Activated CD4-positive, CD25-positive, alpha-beta regulatory T cell treated with anti-CD3 and anti-CD28 coated beads, Interleukin-2, amount 50 U/mL, for 16 hours (primary cell): ENCODE results near the gene DVL2.

Experiments
- DNase-seq: peaks from one replicate; pipeline ENCODE4 v3.0.0-alpha.2; 2020; ENCODE audit warnings: low read depth, low spot score

Gene DVL2

DNA sequence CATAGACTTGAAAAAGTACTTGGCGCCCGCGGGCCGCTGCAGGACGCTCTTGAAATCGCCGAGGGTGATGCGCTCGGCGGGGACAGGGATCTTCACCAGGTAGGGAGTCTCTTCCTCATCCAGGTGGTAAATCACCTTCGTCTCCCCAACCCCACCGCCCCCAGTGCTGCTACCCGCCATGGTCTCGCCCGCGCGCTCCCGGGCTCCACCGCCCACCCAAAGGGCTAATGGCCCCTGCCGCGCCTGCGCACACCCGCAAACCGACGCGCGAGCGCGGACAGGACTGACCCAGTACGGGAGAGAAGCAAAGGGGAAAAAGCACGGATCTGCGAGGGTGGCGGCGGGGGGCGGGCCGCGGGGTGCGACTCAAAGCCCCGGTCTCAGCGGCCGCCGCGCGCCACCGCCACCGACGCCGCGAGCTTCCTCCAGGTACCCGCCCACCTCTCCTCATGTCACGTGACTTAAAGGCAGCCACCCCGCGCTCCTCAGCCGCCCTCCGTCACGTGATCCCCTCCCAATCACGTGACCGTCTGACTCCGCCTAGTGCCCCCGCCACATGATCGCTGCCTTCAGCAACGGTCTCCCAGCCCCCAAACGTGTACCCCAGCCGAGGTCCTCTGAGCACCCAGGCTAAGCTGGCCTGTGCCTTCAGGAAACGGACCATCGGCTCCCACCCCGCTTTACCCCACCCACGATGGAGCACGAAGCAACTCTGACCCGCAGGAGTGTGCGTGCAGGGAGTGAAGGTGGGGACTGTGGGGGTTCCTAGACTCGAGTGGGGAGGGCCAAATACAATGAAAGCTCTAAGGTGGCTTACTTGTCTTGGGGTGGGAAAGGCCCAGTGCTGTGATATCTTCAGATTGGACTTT, at the start of gene DVL2:
Gene DVL2 (minus strand): TSS at position 435 of the 869 bp plus-strand sequence. CDS start 255 bp downstream, at position 180.
- peak; percentile 85 for DNase-seq

DNA sequence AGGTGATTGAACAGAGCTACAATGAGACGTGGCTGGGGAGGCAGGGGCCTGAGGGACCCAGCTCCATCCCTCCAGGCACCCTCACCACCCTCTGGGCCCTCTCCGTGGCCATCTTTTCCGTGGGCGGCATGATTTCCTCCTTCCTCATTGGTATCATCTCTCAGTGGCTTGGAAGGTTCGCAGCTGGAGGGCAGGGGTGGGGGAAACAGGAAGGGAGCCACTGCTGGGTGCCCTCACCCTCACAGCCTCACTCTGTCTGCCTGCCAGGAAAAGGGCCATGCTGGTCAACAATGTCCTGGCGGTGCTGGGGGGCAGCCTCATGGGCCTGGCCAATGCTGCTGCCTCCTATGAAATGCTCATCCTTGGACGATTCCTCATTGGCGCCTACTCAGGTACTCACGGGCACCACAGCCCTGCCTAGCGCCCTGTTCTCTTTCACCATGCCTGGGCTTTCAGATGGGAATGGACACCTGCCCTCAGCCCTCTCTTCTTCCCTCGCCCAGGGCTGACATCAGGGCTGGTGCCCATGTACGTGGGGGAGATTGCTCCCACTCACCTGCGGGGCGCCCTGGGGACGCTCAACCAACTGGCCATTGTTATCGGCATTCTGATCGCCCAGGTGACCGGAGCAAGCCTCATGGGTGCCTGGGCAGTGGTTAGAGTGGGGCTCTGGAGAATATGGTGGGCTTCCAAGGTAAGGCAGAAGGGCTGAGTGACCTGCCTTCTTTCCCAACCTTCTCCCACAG, 49.3 kb upstream of the DVL2 start:
- DNase-seq: no peak

DNA sequence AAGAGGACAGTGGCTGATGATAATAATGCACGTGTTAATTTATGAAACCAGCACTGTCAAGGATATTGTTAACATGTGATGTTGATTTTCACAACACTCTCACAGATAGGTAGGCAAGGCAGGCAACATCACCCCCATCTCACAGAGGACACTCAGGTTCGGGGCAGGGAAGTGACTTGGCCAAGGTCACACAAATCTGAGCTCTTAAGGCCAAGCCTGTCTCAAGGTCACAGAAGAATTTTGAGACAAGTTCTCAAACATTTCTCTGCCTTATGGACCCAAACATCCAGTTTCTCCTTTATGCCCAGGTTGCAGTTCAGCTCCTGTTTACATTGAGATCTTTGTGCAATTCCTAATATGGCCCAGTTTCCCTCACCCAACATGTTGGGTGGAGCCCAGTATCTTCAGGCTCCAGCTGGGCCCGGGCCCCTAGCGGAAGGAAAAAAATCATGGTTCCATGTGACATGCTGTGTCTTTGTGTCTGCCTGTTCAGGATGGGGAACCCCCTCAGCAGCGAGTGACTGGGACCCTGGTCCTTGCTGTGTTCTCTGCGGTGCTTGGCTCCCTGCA, 48.5 kb upstream of the DVL2 start:
- DNase-seq: no peak

DNA sequence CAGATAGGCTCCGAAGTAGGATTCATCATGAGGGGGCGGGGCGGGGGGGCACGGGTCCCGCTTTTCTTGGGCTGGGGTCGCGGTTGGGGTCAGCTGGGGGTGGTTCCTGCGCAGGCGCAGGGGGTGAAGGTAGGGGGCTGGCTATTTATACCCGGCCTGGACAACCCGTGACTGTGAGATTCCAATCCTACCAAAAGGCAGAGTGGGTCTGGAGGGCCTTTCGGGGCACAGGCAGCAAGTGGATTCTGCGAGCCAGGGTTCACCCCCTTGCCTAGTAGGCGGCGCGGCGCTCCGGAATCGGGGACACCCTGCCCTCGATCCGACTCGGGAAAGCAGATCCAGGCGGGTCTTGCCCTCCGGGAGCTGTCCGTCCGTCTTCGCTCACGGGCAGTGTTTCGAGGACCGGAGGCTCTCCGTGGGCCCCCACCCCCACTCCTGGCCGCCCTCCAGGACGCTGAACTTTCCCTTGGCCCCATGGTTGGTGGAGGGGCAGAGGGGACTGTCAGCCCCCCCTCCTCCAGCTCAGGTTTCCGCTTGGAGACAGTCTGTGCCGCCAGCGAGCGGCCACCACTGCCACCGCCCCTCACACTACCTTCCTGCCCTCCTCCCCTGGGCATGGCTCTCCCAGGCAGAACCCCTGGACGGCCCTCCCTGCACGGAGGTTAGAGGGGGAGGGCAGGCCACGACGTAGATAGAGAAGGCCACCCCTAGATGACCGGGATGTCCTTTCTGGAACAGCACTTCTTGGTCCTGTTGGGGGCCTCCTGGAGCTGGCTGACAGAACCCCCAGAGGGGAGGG, 47.8 kb upstream of the DVL2 start:
- DNase-seq: no peak

DNA sequence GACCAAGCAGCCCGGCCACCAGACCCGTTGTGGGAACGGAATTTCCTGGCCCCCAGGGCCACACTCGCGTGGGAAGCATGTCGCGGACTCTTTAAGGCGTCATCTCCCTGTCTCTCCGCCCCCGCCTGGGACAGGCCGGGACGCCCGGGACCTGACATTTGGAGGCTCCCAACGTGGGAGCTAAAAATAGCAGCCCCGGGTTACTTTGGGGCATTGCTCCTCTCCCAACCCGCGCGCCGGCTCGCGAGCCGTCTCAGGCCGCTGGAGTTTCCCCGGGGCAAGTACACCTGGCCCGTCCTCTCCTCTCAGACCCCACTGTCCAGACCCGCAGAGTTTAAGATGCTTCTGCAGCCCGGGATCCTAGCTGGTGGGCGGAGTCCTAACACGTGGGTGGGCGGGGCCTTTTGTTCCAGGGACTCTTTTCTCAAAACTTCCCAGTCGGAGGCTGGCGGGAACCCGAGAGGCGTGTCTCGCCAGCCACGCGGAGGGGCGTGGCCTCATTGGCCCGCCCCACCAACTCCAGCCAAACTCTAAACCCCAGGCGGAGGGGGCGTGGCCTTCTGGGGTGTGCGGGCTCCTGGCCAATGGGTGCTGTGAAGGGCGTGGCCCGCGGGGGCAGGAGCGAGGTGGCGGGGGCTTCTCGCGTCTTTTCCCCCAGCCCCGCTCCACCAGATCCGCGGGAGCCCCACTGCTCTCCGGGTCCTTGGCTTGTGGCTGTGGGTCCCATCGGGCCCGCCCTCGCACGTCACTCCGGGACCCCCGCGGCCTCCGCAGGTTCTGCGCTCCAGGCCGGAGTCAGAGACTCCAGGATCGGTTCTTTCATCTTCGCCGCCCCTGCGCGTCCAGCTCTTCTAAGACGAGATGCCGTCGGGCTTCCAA, 47.0 kb upstream of the DVL2 start, which contains the start of gene SLC2A4:
Gene SLC2A4 (plus strand): TSS at position 645 of the 879 bp plus-strand sequence. CDS start 217 bp downstream, at position 862.
- peak; percentile 46 for DNase-seq

DNA sequence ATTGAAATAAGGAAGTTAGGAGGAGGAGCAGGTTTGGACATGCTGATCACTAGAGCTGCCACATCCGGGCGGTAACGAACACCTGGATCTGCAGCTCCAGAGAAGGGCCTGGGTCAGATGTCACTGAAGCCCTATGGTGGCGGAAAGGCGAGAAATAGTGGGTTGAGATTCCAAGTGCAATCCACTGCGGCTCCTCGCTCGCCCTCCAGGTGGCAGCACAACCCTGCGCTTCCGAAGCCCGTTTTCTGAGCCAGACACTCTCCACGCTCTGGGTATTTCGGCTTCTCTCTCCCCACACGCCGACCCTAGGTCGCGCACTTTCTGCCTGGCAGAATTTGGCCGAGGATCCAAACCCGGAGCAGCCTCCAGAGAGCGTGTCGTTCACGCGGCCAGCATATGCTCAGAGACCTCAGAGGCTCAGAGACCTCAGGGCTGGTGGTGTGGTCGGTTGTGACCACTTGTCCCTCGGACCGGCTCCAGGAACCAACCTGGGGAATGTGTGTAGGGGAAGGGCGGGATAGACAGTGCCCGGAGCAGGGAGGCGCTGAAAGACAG, 46.3 kb upstream of the DVL2 start:
- DNase-seq: peak; percentile 71

DNA sequence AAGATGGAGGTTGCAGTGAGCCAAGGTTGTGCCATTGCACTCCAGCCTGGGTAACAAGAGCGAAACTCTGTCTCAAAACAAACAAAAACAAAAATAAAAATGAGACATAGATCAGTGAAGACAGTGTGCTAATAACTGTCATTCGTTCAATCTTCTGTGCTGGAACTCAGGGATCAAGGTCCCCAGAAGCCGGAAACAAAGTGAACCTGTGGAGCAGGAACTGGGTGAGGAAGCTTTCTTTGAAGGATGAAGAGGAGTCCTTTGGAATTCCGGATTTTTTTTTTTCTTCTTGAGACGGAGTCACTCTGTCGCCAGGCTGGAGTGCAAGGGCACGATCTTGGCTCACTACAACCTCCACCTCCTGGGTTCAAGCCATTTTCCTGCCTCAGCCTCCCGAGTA, 45.1 kb upstream of the DVL2 start:
- no peak for DNase-seq

DNA sequence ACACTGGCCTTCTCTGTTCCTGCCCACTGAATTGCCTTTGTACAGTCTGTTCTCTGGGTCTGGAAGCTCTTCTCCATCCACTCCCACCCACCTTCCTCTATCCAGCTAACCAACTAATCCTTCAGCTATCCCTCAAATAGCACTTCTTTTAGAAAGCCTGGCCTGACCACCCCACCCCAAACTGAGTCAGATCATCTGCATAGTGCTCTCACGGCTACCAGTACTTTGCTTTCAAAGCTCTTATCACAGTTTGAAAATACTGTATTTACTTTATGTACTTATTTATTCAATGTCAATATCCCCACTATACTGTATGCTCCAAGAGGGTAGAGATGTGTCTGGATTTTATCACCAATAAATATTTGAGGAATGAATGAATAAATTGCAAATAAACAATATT, 32.5 kb upstream of the DVL2 start:
- DNase-seq: no peak

DNA sequence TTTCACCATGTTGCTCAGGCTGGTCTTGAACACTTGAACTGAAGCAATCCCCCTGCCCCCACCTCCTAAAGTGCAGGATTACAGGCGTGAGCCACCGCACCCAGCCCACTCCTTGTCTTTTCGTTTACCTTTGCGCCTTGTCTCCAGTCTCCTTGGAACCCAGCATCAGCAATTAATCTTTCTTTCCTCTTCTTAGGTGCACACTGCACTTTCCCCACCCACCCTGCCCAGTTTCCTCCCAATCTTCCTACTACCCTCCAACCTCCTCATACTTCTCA, 29.4 kb upstream of the DVL2 start:
- DNase-seq: no peak

DNA sequence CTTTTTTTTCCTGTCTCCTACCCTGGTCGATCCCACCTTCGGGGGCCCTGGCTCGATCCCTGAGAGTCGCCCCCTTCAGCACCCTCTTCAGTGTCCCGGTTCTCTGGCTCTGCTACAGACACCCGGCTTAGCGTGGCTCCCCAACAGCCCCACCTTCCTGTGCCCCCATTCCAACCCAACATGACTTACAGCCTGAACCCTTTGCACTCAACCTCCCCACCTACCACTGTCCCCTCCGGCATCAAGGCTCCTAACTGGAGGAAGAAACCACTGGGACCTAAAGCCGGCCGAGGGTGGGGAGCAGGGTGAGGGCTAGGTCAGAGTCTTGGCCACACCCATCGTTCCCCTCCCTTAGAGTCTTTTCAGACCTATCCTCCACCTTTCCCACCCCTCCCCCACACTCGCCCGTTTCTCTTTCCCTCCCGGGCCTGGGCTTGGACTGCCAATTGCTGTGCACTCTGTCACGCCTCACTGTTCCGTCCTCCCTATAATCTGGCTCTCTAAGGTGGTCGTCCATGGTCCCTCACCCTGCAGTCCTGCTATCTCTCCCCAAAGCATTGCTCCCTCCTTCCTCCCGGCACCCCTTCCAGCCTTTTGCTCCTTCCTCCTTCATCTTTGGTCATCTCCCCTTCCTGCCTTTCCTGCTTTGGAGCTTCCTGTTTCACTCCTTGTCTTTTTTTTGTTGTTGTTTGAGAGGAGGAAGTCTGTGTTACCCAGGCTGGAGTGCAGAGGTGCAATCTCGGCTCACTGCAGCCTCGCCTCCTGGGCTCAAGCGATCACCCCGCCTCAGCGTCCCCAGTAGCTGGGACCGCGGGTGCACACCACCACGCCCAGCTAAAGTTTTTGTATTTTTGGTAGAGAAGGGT, 28.9 kb upstream of the DVL2 start:
- DNase-seq: no peak

DNA sequence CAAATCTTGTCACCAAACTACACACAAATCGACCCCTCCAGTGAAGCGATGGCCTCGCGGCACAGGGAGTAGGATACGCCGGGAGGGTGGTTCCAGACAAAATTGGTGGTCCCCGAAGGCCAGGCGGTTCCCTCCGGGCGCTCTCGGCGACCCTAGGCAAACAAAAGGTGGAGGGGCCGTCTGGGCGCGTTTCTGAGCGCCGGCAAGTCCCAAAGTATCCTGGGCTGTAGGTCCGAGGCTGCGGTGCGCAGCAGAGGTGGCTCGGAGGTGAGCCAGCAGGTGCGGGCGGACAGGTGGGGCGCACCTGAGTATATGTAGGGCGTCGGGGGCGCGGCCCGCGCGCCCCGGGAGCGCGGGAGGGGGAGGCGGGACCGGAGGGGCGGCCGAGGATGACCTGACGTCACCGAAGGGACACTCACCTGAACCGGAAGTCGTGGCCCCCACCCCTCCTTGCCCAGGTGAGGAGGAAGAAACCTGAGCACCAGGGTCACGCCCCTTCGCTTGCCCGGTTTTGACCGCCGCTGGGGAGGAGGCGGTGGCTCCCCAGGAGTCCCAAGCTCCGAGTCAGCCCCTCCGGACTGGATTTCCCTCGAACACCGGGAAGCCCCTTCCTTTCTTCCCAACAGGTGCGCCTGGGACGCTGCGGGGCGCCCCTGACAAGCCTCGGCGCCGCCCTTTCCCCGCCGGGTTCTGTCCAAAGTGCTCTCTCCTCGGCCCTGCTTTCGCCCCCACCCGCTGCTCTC, 28.0 kb upstream of the DVL2 start, which contains the start of gene CLDN7:
Gene CLDN7 (minus strand): TSS at position 287 of the 743 bp plus-strand sequence. CDS start 435 bp downstream, outside the sequence.
- DNase-seq: no peak

DNA sequence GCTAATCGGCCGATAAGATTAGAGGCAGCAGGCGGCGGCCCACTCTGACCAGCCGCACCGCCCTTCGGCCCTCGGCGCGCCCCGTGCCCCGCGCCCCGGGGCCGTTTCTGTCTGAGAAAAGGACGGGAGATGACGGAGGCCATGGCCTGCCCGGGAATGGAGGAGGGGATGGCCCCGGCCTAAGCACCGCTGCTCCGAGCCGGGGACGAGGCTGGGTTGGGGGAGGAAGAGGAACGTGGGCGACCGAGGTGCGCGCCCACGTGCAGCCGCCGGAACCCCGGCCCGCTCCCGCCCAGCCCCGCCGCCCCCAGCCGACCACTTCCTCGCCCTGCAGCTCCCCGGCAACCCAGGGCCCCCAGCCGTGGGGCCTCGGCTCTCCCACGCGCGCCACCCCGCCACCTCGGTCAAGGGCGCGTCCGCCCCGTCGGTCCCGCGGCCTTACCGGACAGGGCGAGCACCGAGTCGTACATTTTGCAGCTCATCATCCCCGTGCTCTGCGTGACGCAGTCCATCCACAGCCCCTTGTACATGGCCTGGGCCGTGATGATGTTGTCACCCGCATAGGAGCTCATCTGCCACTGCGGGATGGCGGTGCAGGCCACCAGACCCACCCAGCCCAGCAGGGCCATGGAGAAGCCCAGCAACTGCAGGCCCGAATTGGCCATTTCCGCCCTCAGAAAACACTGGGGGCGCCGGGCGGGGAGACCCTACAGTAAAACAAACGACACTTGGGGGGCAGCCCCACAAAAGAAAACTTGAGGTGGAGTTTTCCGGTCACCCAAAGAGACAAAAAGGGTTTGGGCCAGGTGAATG, 27.3 kb upstream of the DVL2 start:
- DNase-seq: no peak

DNA sequence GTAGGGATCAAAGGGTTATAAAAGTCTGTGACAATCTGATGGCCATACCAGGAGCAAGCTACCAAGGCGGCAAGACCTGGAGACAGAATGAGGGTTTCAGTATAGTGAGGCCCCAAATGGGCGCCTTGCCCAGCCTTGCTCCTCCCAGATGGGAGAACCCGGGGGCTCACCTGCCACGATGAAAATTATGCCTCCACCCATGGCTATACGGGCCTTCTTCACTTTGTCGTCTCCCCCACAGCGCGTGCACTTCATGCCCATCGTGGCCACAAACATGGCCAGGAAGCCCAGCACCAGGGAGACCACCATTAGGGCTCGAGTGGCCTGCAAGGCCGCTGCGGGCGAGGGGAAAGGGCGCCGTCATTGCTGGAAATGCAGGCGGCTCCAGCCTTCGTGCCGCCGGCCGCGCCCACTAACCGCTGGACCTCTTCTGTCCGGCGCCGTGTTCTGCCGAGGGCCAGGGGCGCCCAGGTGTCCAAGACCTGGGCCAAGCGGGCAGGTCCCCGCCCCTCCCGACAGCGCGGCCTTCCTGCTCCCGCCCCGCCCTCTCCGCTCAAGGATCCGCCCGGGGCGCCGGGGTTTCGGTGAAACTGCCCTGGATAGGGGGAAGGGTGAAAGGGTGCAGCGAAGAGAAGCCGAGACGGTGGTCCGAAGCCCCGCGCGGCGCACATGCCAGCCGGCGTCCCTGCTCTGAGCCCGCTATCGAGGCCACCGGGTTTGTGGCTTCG, 26.5 kb upstream of the DVL2 start:
- DNase-seq: no peak

DNA sequence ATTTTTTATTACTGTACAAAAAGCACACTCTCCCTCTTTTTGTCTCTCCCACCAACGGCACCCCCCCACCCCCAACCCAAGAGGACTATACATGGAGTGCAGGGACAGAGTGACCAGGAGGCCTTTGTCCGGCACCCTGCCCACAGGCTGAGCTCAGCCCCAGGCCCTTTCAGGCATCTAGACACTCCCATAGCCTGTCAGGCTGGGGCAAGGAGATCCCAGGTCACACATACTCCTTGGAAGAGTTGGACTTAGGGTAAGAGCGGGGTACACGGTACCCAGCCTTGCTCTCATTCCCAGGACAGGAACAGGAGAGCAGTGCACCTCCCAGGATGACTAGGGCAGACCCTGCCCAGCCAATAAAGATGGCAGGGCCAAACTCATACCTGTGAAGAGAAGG, 25.8 kb upstream of the DVL2 start:
- no peak for DNase-seq

DNA sequence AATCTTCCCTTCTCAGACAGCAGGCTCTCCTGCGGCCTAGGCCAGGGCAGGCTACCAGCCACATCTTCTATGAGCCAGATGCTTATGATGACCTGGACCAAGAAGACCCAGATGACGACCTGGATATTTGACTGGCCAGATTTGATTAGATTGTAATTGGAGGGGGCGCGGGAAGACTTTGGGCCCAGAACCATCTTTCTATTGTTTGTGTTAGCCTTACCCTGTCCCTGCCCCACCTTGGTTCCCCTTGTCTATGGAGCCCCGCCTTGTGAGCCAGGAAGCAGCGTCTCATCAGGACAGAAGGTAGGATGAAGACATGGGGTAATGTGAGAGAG, 25.2 kb upstream of the DVL2 start:
- no peak for DNase-seq

DNA sequence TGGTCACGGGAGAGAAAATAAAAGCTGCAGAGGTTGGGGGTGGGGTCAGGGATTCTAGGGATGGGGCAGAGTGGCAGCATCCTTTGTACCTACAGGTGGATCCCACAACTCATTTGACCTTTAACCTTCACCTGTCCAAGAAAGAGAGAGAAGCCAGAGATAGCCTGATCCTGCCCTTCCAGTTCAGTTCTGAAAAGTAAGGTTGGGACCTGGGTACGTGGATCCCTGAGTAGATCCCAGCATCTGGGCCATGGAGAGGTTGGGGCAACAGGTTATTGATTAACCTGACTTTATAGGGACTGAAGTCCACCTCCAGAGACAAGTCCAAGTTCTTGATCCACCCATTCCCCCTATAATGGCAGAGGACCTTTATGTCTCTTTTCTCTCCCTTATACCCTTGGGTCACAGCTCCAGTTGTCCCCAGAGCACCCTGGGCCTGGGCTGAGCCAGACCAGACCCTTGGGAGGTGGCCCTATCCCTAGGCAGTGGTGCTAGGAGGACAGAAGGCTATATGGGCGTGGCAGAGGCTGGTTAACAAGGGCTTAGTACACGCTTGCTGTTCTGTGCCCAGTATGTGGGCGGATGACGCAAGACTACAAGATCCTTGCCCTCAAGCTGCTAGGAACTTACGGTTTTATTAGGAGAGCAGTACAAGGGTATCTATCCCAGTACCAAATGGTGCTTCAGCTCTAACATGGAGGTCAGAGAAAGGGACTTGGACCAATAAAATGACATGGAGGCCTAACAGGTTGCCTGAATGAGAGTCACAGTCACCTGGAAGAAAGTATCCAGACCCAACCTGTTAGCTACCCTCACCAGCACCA, 24.6 kb upstream of the DVL2 start:
- DNase-seq: no peak
